ENCODE results near the gene RFC3.

Gene RFC3

DNA sequence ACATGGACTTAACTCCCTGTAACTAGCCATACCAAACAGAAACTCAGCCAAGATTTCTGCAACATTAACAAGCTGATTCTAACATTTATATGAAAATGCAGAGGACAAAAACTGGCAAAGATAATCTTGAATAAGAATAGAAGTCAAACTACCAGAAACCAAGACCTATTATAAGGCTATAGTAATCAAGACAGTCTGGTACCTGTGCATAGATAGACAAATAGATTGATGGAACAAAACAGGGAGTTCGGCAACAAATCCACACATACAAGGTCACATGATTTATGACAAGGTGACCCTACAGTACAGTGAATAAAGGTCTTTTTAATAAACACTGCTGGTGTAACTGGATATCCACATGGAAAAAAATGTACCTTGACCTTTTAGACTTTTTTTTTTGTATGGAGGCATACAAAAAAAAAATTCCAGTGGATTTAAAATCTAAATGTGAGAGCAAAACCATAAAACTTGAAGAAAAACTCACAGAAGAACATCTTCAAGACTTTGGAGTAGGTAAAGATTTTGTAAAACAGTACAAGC is 2.9 kb upstream of the RFC3 start:
- DNase-seq, result no peak

DNA sequence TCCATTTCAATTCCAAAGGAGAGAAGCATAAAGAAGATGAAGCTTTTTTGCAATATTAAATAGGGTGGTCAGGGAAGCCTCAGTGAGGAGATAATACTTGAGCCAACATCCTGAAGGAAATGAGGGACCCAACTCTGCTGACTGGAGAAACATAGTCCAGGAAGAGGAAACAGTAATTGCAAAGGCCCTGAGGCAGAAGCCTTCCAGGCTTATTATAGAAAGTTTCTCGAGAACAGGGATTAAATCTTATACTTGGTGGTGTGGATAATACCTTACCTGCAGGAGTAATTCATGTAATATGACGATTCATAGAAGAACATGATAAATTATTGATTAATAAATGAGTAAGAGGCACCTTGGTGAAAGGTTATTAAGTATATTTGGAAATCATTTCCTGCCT is 1.0 kb upstream of the RFC3 start:
- DNase-seq, result no peak

DNA sequence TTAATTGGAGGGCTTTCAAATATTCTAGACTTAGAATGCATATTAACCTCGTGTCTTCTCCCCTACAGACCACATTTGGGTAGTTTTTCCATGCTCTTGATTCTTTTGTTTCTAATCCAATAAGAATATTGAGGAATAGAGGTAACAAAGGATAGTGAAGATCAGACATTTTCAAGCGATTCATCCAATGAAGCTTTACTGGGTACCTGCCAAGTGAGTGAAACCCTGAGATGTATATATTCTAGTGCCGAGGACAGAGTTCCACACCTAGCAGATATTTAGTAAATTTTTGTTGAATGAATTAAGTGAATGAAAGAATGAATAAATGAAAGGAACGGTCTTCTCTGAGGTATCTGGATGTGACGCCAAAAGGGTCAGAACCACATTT is 442 bp upstream of the RFC3 start:
- no peak for DNase-seq

DNA sequence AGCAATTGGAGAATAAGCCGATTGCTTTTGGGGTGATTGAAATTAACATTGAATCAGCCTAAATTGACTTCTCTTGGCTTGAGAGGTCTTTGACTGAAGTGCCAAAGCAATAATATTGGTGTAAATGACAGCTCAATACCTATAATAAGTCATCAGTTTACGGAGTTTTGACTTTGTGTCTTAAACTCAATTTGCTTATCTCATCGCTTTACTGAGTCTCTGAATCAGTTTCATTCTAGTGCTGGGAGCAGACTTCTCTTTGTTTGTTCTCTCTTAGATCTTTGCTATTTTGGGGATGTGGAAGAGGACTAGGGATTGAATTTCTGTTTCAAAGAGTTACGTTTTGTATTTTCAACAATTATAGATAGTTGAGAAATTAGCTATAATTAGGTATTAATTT is 7.1 kb downstream of the RFC3 start:
- DNase-seq, result no peak

DNA sequence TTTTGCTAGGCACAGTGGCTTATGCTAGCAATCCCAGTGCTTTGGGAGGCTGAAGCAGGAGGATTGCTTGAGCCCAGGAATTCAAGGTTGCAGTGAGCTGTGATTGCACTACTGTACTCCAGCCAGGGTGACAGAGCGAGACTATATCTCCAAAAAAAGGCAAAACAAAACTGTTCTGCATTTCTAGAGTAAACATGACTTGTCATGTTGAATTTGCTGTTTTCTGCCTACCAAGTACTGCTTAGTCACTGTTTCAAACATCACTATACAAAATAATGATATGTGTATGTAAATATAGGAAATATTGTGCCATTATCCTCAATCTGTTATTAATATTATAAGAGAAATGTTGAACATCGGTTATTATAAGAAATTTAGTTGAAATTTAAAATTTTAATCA is 9.2 kb downstream of the RFC3 start:
- DNase-seq, result no peak

DNA sequence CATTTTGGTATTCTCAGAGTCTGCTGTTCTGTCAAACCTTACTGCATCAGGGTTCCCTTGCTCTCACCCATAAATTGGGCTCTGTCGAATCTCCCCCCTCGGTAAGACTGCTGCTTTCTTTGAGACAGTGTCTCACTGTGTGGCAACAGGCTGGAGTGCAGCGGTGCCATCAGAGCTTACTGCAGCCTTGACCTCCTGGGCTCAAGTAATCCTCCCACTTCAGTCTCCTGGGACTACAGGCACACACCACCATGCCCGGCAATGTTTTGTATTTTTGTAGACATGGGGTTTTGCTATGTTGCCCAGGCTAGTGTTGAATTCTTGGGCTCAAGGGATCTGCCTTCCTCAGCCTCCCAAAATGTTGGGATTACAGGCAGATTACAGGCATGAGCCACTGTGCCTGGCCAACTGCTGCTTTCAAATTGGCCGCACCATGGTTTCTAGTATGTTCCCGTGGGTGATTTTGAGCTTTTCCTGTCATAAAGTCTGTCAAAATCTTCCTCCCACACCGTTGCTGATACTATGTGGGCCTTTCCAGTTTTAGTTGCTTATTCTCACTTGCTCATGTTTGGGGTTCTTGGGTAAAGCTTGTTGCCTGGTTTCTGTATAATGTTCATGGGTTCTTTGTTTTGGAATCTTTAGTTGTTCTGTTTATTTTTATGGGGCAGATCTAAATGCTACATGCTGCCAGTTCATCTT is 10.6 kb downstream of the RFC3 start:
- DNase-seq, result no peak

DNA sequence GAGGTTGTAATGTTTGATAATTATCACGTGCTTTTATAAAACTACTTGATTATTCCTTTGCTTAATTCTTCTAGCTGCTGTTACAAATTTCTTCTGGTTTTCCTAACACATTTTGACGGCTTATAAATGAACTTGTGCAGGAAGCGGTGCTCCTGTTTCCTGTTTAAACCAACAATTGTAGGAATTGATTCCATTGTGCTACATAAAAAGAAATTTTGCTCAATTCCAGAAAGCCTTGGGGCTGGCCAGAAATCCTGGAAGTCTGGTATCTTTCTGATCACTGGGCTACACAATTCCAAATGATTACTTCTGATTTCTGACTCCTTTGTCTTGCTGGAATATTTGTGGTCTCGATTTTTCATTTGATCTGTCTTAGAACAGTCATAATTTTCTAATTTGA is 14.9 kb downstream of the RFC3 start:
- no peak for DNase-seq

DNA sequence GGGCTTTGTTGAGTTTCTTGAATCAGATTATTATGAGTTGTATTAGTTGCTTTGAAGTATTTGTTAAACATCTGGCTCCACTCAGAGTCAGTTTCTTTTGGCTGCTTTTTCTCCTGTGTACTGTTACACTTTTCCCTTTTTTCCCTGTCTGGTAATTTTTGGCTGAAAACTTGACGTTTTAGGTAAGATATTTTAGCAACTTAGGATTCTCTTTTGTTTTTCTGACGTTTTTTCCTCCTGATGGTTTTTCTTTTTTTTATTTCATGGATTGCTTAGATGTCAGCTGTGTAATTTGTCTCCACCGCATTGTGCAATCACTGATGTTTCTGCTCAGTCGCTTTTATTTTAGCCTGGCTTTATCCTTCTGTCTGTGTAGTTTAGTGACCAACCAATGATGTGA is 20.7 kb downstream of the RFC3 start:
- no peak for DNase-seq

DNA sequence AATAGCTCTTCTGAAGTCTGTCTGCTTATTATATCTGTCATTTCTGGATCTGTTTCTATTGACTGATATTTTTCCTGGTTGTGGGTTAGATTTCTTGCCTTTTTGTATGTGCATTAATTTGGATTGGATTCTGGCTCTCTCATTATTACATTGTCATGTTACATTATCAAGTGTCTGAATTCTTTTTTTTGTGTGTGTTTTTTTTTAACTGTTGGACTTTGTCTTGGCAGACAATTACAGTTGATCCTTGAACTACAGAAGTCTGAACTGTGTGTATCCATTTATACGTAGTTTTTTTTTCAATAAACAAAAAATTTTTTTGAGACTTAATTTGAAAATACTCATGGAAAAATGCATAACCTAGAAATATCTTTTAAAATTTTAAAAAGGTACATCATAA is 22.5 kb downstream of the RFC3 start:
- DNase-seq, result no peak

DNA sequence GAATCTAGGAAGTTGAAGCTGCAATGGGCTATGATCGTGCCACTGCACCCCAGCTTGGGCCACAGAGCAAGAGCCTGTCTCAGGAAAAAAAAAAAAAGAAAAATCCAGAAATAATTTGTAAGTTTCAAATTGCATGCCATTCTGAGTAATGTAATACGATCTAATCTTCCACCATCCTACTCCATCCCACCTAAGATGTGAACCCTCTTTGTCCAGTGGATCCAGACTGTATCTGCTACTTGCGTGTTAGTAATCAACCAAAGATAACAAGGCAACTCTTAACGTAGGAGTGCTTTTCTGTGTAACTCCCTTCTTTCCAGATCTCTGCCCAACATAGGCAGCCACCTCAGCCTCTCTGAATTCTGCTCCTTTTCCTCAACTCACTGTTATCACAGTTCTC is 24.3 kb downstream of the RFC3 start:
- DNase-seq, result no peak

DNA sequence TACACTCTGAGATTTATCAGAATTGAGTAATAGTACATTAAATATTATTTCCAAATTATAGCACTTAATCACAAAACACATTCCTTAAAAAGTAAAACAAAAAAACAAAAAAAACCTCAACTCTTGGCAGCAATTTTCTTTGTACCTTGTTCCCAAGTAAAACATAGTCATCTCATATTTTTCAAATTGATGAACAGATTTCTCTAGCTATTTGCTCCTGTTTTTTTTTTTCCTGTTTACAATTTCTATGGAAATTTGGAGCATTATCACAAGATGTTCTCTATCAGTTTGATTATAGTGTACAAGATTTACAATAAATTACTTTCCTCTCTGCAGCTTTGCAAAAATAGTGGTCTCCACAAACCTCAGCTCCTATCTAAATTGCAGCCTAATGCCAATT is 25.0 kb downstream of the RFC3 start:
- no peak for DNase-seq

DNA sequence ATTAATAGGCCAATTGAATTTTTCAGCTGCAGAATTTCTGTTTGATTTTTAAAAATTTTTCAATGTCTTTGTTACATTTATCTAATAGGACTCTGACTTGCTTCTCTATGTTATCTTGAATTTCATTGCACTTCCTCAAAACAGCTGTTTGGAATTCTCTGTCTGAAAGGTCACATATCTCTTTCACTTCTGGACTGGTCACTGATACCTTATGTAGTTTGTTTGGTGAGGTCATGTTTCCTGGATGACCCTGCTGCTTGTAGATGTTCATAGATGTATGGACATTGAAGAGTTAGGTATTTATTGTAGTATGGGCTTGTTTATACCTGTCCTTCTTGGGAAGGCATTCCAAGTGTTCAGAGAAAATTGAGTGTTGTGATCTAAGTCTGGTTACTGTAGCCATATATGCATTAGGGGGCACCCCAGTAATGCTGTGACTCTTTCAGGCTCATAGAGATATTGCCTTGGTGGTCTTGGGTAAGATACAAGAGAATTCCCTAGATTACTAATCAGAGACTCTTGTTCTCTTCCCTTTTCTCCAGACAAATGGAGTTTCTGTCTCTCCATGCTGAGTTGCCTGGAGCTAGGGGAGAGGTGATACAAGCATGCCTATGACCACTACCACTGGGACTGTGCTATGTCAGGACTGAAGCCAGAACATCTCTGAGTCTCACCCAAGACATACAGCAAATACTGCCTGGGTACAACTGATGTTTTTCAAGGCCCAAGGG is 27.8 kb downstream of the RFC3 start:
- DNase-seq, result no peak

DNA sequence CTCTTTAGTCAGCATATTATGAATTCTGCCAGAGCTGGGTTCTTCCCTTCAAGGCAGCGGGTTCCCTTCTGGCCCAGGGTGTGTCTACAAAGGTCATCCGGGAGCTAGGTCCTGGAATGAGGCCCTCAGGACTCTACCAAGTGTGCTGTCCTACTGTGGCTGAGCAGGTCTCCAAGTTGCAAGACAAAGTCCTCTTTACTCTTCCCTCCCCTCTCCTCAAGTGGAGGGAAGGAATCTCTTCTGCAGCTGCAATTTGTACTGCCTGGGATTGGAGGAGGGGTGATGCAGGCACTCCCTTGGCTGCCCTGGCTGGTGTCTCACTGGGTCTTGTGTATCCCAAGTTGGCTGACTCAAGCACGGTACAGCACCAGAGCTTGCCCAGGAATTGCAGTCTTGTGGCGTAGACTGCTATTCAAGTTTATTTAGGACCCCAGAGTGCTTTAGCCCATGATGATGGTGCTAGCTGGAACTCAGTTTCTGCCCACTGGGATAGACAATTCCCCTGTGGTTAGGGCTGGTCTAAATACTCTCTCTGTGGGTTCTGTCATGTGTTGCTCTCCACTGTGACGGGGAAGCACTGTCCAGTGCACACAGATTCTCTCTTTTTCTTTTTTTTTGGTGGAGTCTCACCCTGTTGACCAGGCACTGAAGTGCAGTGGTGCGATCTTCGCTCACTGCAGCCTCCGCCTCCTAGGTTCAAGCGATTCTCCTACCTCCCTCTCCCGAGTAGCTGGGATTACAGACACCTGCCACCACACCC is 28.5 kb downstream of the RFC3 start:
- no peak for DNase-seq

DNA sequence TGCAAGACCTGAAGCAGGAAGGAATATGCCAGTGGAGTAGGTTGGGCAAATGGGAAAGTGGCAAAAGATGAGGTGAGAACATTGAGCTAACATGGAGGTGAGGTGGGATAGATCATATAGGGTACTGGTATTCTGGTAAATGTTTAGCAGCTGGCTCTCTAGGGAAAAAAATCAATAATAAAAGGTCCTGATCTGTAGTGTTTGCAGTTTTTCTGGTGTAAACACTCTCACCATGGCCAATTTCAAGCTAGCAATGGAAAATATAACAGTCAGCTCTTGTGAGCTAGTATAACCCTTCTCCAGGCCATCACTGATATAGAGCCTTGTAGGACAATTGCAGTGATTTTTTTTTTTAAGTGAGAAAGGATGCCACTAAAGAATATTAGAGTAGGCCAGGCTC is 31.3 kb downstream of the RFC3 start:
- DNase-seq, result no peak

DNA sequence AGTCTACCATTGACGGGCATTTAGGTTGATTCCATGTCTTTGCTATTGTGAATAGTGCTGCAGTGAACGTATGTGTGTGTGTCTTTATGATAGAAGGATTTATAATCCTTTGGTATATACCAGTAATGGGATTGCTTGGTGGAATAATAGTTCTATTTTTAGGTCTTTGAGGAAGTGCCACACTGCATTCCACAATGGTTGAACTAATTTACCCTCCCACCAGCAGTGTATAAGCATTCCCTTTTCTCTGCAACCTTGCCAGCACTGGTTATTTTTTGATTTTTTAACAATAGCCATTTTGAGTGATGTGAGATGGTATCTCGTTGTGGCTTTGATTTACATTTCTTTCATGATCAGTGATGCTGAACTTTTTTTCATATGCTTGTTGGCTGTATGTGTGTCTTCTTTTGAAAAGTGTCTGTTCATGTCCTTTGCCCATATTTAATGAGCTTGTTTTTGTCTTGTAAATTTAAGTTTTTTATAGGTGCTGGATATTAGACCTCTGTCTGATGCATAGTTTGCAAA is 37.5 kb downstream of the RFC3 start:
- DNase-seq, result no peak

DNA sequence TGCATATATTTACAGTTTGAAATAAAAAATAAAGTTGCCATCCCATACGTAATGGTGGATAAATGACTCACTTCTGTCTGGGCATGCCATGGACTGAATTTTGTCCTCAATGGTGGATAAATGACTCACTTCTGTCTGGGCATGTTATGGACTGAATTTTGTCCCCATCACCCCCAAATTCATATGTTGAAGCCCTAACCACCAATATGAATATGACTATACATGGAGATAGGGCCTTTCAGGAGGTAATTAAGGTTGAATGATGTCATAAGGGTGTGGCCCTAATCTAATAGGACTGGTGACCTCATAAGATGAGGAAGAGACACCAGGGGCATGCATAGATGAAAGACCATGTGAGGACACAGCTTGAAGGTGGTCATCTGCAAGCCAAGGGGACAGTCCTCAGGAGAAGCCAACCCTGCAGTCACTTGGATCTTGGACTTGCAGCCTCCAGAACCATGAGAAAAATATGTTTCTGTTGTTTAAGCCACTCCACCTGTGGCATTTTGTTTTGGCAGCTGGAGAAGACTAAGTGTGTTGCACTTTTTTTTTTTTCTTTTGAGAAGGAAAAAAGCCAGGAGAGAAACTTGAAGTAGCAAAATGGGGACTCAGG is 41.8 kb downstream of the RFC3 start:
- no peak for DNase-seq

DNA sequence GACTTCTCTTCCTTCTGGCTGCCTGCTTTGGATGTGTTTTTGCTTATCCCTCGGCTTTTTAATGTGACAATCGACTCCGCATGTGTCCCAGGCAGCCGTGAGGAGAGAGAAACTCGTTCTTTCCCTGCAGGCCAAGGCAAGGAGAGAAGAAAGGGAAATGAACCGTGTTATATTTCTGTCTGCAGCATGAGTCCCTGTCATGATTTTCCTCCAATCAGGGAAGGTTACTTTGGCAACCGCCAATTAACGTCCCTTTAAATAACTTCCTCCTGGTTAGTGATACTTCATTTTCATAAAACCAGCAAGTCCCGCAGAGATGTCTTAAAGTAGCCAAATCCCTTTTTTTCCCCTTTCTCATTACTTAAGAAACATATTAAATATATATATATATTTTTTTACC is 42.6 kb downstream of the RFC3 start:
- DNase-seq, result no peak

DNA sequence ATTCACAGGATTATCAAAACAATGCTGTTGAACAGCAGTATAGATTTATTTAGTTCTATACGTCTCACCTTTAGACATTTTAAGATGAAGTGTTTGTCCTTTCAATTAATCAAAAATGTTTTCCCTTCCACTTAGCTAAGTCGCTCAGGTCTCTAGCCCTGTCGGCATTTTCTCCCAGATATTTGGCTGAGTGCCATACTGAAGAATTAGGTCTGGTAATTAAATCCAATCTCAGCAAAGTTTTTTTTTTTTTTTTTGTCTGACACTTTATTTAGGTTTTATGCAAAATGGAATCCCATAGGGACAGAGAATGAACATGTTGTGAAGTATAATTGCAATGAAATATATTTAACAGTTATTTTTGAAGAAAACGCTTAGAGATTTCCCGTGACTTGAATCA is 44.1 kb downstream of the RFC3 start:
- DNase-seq, result no peak

DNA sequence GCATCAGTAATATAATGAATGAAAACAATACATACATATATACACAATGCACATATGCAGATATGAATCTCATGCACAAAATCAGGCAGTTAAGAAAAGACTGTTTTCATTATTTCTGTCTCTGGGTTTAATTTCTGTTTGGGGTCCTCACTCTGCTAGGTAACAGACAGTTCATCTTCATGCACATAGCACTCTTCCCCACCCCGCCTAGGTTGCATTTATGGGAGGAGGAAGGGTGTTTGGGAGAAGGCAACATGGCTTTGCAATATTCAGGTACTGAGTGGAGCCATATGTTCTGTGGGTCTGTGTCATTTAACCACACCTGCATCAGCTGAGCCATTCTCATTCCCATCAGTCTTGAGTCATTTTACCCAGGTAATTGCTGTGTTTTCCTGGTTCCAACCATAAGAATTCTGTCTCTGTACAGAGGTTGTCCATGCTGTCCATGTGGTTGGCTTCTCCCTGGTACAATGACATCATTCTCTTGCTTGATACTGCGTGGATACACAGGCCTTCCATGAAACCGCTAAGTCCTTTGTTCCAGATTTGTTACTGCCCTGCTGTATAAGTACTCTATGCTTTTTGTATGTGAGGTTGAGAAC is 45.3 kb downstream of the RFC3 start:
- DNase-seq, result no peak

DNA sequence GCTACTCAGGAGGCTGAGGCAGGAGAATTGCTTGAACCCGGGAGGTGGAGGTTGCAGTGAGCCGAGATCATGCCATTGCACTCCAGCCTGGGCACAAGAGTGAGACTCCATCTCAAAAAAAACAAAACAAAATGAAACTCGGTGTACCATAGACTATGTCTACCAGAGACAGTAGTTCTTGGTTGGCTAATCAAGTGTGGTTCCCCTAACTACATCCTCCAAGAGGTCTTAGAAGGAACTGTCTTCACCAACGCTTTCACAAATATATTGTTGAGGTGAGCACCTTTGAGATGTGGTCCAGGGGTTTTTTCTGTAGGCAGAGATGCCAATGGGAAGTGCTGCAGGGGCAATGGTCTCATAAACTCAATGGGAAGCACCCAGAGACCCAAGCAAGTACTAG is 48.0 kb downstream of the RFC3 start:
- DNase-seq, result no peak

DNA sequence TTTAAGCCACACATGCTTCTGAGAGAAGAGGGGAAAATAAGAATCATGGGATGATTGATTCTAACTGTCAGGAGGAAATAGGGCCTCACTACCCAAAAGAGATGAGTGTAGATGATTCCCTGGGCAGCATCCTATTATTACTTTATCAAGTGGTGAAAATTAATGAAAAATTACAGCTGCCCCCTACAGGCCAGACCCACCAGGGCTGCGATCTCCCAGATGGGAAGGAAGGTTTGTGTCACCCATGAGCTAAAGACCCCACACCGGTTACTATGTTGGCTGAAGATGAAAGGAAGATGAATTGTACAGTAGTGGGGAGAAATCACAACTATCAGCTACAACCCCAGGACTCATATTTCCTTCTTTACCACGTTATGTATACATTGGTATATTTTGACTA is 49.5 kb downstream of the RFC3 start:
- no peak for DNase-seq

DNA sequence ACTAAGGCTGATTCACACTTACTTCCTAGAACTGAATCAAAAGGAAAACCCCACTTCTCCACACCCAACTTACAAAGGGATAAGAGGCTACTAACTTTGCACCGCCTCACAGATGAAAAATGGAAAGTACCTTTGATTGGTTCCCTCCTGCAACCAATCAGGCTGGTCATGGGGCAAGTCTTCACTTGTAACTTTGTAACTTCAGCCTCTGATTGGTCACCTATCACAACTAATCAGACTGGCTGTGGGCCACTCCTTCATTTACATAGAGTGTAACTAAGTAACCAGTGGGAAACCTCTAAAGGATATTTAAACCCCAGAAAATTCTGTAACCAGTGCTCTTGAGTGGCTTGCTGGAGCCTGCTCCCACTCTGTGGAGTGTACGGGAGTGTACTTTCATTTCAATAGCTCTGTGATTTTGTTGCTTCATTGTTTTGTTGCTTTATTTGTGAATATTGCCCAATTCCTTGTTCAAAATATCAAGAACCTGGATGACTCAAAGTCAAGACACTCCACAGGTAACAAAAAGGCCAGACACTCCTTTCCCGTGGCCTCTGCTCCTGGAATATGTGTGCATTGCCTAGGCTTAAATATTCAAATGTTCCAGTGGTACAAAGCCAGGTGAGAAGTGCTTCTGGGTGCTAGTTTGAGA is 50.5 kb downstream of the RFC3 start:
- DNase-seq, result no peak

All from NCI-H1436 (cell line).